Lower leg skin (tissue), 4 donors: ENCODE measurements around the gene TALDO1. TPM values are rescaled to one million over a fixed set of nuclear protein-coding genes. Genes with fewer than 3 reads are reported as not detected.

Experiments
- DNase-seq, 2 donors: peaks; one replicate each; pipeline ENCODE4 v3.0.0-alpha.2; 2019; ENCODE audit warnings: low spot score in 2 of 2
- H3K4me3 ChIP-seq: fragments of 200-600 bp; sonication (generic); 2 replicates; pipeline ENCODE4 v1.5.1; 2017; ENCODE audit warnings: mild to moderate bottlenecking, low read depth; ENCODE audit not compliant: poor library complexity, severe bottlenecking
- POLR2A ChIP-seq, 2 donors: fragments of 450-650 bp; IDR thresholded peaks; one replicate each; pipeline ENCODE4 v1.6.1; 2016 to 2017; ENCODE audit warnings: antibody characterized with exemption in 2 of 2, mild to moderate bottlenecking in 1 of 2, moderate library complexity in 1 of 2
- WGBS, 2 donors: methylation state at CpG; one replicate each; pipeline ENCODE4 v1.1.5; 2018; 5-methylcytosine and 5-hydroxymethylcytosine counted together
- intact Hi-C: fragments of 100-400 bp; cut with DNase I; formaldehyde crosslinking; loops from one replicate; pipeline ENCODE4 v1.15.0; 2023; ENCODE audit warnings: low total_unique reads
- total RNA-seq, 4 donors: library from RNA; depleted of rRNA; stranded (reverse); fragments of >200 nt; gene quantifications; one replicate each; pipeline ENCODE4 v1.1.0, GENCODE V29; 2016
- TF ChIP-seq, protein P1 (sequence below), 3 donors: fragments of 450-650 bp; IDR thresholded peaks; one replicate each; pipeline ENCODE4 v1.5.1; 2016; ENCODE audit warnings: antibody characterized with exemption in 3 of 3, mild to moderate bottlenecking in 3 of 3, moderate library complexity in 2 of 3

TALDO1 gene
- total RNA-seq, 4 donors from 2014 or later: 167 to 249 (median 183) TPM

DNA sequence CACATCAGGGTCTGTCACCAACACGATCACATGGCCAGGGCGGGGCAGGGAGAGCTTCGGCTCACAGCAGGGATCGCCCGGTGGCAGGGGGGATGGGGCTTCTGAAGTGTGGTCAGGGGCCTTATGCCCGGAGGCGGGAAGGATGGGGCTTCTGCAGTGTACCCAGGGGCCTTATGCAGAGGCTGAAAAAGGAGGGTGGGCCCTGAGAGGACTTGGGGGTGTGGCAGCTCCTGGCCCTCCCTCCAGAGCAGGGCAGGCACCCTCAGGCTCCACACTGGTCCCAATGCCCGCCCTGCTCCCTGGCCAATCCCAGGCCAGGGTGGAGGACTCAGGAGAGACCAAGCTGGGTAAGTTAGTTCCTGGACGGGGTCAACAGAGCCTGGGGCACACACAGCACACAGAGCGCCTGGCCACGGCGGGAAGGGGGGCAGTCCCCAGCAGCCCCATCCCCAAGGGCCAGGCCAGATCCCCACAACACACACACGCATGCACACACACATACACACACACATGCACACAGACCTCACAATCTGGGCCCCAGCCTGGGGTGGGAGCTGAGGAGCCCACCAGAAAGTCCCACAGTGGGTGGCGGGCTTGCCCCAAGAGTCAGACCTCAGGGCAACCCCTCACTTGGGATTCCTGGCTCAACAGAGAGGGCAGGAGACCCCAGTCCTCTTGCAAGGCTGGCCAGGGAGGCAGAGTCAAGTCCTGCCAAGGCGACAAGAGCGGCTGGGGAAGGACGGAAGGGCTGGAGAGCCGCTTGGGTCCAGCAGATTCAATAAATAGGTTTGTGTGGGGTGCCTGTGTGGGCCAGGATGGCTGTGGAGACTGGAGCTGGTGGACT, 43.7 kb downstream of the TALDO1 start:
- H3K4me3 ChIP-seq: no peak overlapping the region
- WGBS, 2 donors: 62% methylated on average over 15 to 18 of the region's 18 CpGs
- TF ChIP-seq, protein P1, sequence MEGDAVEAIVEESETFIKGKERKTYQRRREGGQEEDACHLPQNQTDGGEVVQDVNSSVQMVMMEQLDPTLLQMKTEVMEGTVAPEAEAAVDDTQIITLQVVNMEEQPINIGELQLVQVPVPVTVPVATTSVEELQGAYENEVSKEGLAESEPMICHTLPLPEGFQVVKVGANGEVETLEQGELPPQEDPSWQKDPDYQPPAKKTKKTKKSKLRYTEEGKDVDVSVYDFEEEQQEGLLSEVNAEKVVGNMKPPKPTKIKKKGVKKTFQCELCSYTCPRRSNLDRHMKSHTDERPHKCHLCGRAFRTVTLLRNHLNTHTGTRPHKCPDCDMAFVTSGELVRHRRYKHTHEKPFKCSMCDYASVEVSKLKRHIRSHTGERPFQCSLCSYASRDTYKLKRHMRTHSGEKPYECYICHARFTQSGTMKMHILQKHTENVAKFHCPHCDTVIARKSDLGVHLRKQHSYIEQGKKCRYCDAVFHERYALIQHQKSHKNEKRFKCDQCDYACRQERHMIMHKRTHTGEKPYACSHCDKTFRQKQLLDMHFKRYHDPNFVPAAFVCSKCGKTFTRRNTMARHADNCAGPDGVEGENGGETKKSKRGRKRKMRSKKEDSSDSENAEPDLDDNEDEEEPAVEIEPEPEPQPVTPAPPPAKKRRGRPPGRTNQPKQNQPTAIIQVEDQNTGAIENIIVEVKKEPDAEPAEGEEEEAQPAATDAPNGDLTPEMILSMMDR (IDR thresholded peaks at IDR 0.05): no peak
- TF ChIP-seq POLR2A (IDR thresholded peaks at IDR 0.05): no peak
- intact Hi-C loops: no loop called here
- no peak for DNase-seq

DNA sequence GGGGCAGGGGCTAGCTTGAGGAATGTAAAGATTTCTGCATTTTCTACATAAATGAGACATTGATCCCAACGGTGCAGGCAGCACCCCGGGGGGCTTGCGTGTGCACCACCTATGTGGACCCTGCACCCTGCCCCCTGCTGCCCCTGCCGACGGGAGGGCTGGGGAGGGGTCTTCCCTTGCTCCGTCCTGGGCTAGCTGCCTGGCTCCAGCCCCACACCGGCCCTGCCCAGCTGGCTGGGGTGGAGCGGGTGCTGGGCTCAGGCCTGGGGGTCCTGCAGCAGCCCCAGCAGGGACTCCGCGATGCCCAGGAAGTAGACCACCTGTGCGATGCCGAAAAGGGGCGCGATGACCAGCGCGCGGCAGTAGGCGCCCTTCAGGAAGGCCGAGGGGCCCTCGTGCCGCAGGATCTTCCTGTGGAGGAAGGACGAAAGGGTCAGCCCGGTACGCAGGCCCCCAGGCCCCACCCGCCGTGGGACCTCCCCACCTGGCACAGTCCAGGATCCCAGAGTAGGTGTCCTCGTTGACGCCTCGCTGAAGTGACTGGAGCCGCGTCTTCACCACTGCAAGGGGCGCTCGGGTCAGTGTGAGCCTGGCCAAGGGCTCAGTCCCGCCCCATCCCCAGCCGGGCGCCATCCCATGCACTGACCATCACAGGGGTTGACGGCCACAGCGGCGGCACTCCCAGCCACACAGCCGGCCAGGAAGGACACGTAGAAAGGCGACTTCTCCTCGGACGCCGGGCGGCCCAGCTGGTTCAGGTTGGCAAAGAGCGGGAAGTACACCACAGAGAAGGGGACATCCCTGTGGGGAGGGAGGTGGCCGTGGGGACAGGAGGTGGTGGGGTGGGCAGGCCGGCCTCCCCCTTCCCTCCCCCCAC, 44.6 kb downstream of the TALDO1 start:
- 92 to 93% methylated on average over 36 to 49 of the region's 49 CpGs for WGBS, 2 donors
- H3K4me3 ChIP-seq: no peak overlapping the region
- no peak for DNase-seq
- no peak for TF ChIP-seq POLR2A (IDR thresholded peaks at IDR 0.05)
- TF ChIP-seq, protein P1 (IDR thresholded peaks at IDR 0.05): no peak
- intact Hi-C loops: no loop called here

DNA sequence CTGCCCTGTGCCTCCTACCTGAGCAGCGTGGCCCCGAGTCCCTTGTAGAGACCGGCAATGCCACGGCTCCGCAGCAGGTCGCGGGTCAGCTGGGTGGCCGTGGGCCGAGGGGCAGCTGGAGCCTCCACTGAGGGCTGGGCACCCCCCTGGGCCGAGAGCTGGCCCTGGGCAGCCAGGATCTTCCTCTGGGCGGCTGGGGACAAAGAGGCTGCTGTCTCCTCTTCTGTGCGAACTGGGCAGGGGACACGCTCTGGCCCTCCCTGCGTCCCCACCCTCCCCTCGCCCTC, 45.2 kb downstream of the TALDO1 start:
- WGBS, 2 donors: 90 to 96% methylated on average over 10 to 12 of the region's 15 CpGs
- H3K4me3 ChIP-seq: no peak overlapping the region
- TF ChIP-seq POLR2A (IDR thresholded peaks at IDR 0.05): no peak
- TF ChIP-seq, protein P1 (IDR thresholded peaks at IDR 0.05): no peak
- DNase-seq: no peak
- intact Hi-C loops: no loop called here

DNA sequence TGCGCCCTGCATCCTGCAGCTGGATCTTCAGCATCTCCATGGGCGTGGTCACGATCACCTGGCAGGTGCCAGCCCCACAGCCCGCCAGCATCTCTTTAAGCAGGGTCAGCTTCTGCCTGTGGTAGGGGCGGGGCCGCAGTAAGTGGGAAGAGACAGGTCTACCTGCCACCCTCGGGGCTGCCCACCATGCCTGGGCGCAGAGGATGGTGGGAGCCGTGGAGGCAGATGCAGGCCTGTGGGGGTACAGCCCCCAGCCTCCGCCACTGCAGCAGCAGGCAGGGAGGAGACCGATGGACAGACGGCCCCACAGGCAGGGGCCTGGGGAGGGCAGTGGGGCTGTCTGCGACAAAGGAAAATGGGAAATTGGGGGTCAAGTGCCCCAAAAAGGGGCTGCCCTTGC, 45.6 kb downstream of the TALDO1 start:
- DNase-seq: no peak
- no peak overlapping the region for H3K4me3 ChIP-seq
- WGBS, 2 donors: 85 to 87% methylated on average over 4 to 12 of the region's 13 CpGs
- TF ChIP-seq, protein P1 (IDR thresholded peaks at IDR 0.05): no peak
- no peak for TF ChIP-seq POLR2A (IDR thresholded peaks at IDR 0.05)
- intact Hi-C loops: no loop called here

DNA sequence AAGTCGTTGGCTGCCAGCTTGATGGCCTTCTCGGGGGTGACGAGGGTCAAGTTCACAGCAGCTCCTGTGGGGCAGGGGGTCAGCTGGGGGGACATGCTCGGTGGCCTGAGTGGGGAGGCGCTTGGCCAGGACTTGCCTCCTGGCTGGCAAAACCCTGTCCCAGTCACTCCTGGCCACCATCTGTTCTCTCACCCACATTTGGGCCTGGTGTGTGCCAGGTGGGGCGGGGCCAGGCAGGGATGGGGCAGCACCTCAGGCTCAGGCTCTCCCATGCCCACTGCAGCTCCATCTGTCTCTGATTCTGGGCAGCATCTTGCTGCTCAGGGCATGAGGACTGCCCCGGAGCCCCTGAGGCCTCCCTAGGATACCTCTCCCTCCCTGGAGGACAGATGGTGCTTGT, 46.3 kb downstream of the TALDO1 start:
- intact Hi-C loops: no loop called here
- no peak for DNase-seq
- 83 to 86% methylated on average over 6 to 7 of the region's 7 CpGs for WGBS, 2 donors

More for the DNA sequence above, 46.3 kb downstream of the TALDO1 start:
- no peak overlapping the region for H3K4me3 ChIP-seq
- TF ChIP-seq POLR2A (IDR thresholded peaks at IDR 0.05): no peak
- TF ChIP-seq, protein P1 (IDR thresholded peaks at IDR 0.05): no peak
